Panc1 (cell line): ENCODE results near the gene DIS3L2. TPM values are rescaled to one million over a fixed set of nuclear protein-coding genes. Genes with fewer than 3 reads are reported as not detected.
A peak's percentile ranks its signal among the peaks of the same experiment; 100 is the strongest.

Source experiments
- ATAC-seq: fragments of 200-7000 bp; cut with Tn5 transposase; 2 replicates; pipeline ENCODE4 v1.9.1; 2020; ENCODE audit warnings: mild to moderate bottlenecking, moderate library complexity
- BruUV-seq: library from RNA; stranded (reverse); fragments of 400-500 nt; replicated peaks from 2 replicates; lab custom pipeline; 2021; lab: Mats Ljungman, UMichigan
- CTCF ChIA-PET: fragments of 300-600 bp; sonication (Branson Sonifier 250); formaldehyde crosslinking; loops from one replicate; lab custom pipeline; 2022; ENCODE audit warnings: antibody characterized with exemption; lab: Charles Lee
- POLR2A ChIA-PET: fragments of 300-600 bp; sonication (Branson Sonifier 250); formaldehyde crosslinking; loops from one replicate; lab custom pipeline; 2022; ENCODE audit warnings: antibody characterized with exemption; lab: Charles Lee
- DNase-seq: peaks from one replicate; pipeline ENCODE4 v3.0.0-alpha.2; 2010; ENCODE audit warnings: low read depth, low spot score
- H3K27ac ChIP-seq: 2 replicates; pipeline ENCODE4 v1.5.1; 2011; ENCODE audit warnings: mild to moderate bottlenecking, low read length, inconsistent platforms
- H3K27me3 ChIP-seq: fragments of 200-500 bp; sonication (Bioruptor generic); 2 replicates; pipeline ENCODE4 v1.6.0; 2014; ENCODE audit warnings: low read length, inconsistent platforms; ENCODE audit not compliant: control insufficient read depth, insufficient read depth
- H3K36me3 ChIP-seq: fragments of 200-500 bp; sonication (Bioruptor generic); 2 replicates; pipeline ENCODE4 v1.5.1; 2014; ENCODE audit warnings: inconsistent platforms, mild to moderate bottlenecking, low read length, moderate library complexity; ENCODE audit not compliant: control insufficient read depth, insufficient read depth
- H3K4me1 ChIP-seq: 2 replicates; pipeline ENCODE4 v1.5.1; 2011; ENCODE audit warnings: inconsistent platforms, mild to moderate bottlenecking, low read length, moderate library complexity; ENCODE audit not compliant: control insufficient read depth, insufficient read depth
- H3K4me3 ChIP-seq, 2 experiments: 2 replicates each; pipeline ENCODE4 v1.5.1; 2011 to 2012; ENCODE audit warnings: low read depth in 2 of 2, low read length in 2 of 2, mild to moderate bottlenecking in 2 of 2, inconsistent platforms in 1 of 2, moderate library complexity in 1 of 2
- H3K9me3 ChIP-seq: fragments of 200-500 bp; sonication (Bioruptor generic); 2 replicates; pipeline ENCODE4 v1.5.1; 2014; ENCODE audit warnings: low read depth, mild to moderate bottlenecking, inconsistent platforms, low read length, moderate library complexity; ENCODE audit not compliant: control insufficient read depth, insufficient read depth
- POLR2AphosphoS5 ChIP-seq: IDR thresholded peaks from 2 replicates; pipeline ENCODE4 v1.6.1; 2012; ENCODE audit warnings: mild to moderate bottlenecking, low read depth, low read length, moderate library complexity
- SIN3A ChIP-seq: IDR thresholded peaks from 2 replicates; pipeline ENCODE4 v1.6.1; 2012; ENCODE audit warnings: low read depth, mild to moderate bottlenecking, low read length, moderate library complexity, borderline replicate concordance; ENCODE audit not compliant: insufficient read depth
- TCF7L2 ChIP-seq: IDR thresholded peaks from 2 replicates; pipeline ENCODE4 v1.6.1; 2011; ENCODE audit warnings: mild to moderate bottlenecking, low read depth, low read length, inconsistent platforms
- in situ Hi-C: cut with HindIII; loops from 2 replicates; pipeline ENCODE4 v1.10.0; 2016; ENCODE audit warnings: low sequenced_read_pairs, low pct_unique_long_range_greater_than_20kb
- intact Hi-C: fragments of 100-400 bp; cut with micrococcal nuclease; formaldehyde crosslinking; loops from one replicate; pipeline ENCODE4 v1.10.0; 2022; ENCODE audit not compliant: unreplicated experiment
- total RNA-seq: library from RNA; stranded (reverse); gene quantifications from one replicate; pipeline ENCODE4 v1.2.1, GENCODE V29; 2021; ENCODE audit not compliant: unreplicated experiment
- TF ChIP-seq, protein P1 (sequence below): fragments of 450-650 bp; IDR thresholded peaks from 2 replicates; pipeline ENCODE4 v1.5.1; 2017; ENCODE audit warnings: mild to moderate bottlenecking
- TF ChIP-seq, protein P2 (sequence below), 2 experiments: IDR thresholded peaks; 2 replicates each; pipeline ENCODE4 v1.6.1; 2011 to 2012; ENCODE audit warnings: low read depth in 2 of 2, control low read depth in 1 of 2, low read length in 1 of 2, mild to moderate bottlenecking in 1 of 2, moderate library complexity in 1 of 2; ENCODE audit not compliant: insufficient read depth in 1 of 2

The DIS3L2 gene
- total RNA-seq, 1 experiment from 2014 or later, result 28.1 TPM

DNA sequence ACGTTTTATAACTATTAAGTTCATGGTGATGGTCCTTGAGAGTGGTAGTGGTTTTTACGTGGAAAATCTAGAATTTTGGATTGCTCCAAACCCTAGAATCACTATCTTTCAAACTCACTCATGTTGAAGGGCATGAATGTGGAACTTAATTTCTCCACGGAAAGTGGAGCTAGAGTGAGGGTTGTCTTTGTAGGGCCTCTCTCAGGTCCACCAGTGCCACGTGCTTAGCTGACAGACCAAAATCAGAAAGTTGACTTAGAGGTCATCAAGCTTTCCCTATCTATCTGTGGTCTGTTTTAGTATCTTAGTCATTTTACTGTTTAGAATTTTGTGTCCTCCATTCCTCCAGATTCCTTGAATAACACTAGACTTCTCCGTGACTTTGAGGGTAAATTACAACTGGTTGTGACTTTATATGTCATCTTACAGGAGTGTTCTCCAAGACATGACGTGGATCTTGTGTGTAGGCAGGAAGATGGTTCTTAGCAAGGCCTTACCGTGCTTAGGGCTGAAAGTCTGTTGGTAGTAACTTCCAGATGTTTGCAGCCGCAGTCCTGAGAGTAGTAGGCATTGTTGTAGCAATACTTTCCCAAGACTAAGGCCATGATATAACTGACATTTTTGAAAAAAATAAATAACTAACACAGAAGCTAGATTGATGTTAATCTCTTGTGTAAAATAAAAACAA, 26.8 kb downstream of the DIS3L2 start:
- ATAC-seq (no peak), DNase-seq (no peak)
- Histone ChIP-seq H3K4me3 (no peak overlapping the region), H3K27me3 (no peaks in the 10 kb centered on the region), H3K27ac (no peak overlapping the region), H3K36me3 (no peaks in the 10 kb centered on the region), H3K4me1 (peaks cover 8% of the 10 kb centered on the region; the same call in 1 of the 2 replicates), H3K9me3 (no peaks in the 10 kb centered on the region)
- BruUV-seq, result no TSS peak
- TF ChIP-seq SIN3A (no peak), POLR2AphosphoS5 (no peak), TCF7L2 (no peak)
- TF ChIP-seq, protein P1, sequence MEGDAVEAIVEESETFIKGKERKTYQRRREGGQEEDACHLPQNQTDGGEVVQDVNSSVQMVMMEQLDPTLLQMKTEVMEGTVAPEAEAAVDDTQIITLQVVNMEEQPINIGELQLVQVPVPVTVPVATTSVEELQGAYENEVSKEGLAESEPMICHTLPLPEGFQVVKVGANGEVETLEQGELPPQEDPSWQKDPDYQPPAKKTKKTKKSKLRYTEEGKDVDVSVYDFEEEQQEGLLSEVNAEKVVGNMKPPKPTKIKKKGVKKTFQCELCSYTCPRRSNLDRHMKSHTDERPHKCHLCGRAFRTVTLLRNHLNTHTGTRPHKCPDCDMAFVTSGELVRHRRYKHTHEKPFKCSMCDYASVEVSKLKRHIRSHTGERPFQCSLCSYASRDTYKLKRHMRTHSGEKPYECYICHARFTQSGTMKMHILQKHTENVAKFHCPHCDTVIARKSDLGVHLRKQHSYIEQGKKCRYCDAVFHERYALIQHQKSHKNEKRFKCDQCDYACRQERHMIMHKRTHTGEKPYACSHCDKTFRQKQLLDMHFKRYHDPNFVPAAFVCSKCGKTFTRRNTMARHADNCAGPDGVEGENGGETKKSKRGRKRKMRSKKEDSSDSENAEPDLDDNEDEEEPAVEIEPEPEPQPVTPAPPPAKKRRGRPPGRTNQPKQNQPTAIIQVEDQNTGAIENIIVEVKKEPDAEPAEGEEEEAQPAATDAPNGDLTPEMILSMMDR, result no peak
- TF ChIP-seq, protein P2, sequence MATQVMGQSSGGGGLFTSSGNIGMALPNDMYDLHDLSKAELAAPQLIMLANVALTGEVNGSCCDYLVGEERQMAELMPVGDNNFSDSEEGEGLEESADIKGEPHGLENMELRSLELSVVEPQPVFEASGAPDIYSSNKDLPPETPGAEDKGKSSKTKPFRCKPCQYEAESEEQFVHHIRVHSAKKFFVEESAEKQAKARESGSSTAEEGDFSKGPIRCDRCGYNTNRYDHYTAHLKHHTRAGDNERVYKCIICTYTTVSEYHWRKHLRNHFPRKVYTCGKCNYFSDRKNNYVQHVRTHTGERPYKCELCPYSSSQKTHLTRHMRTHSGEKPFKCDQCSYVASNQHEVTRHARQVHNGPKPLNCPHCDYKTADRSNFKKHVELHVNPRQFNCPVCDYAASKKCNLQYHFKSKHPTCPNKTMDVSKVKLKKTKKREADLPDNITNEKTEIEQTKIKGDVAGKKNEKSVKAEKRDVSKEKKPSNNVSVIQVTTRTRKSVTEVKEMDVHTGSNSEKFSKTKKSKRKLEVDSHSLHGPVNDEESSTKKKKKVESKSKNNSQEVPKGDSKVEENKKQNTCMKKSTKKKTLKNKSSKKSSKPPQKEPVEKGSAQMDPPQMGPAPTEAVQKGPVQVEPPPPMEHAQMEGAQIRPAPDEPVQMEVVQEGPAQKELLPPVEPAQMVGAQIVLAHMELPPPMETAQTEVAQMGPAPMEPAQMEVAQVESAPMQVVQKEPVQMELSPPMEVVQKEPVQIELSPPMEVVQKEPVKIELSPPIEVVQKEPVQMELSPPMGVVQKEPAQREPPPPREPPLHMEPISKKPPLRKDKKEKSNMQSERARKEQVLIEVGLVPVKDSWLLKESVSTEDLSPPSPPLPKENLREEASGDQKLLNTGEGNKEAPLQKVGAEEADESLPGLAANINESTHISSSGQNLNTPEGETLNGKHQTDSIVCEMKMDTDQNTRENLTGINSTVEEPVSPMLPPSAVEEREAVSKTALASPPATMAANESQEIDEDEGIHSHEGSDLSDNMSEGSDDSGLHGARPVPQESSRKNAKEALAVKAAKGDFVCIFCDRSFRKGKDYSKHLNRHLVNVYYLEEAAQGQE (IDR thresholded peaks at IDR 0.05; ENCODE audit: insufficient read depth in 1 of 2, low read depth in 2 of 2, low read length in 1 of 2), result no peak
- POLR2A ChIA-PET, result no interaction called here
- in situ Hi-C loops (no loop called here), intact Hi-C loops (no loop called here)
- CTCF ChIA-PET, result no interaction called here

DNA sequence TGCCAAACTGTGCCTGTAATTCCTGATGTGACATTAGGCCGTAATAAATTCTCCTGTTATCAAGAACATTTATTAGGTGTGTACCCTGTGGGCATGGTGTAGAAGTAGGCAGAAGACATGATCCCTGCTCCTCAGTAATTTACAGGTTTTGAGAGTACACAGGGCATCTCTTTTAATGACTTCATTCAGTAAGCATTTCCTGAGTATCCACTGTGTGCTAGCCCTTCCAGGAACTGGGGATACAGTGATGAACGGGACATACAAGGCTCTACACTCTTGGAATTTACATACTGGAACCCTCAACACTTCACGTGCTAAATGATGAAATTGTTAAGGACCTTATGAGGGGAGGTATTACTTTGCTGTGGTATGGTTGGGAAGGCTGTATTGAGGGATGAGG, 30.2 kb downstream of the DIS3L2 start:
- no TSS peak for BruUV-seq
- Histone ChIP-seq H3K4me3 (no peak overlapping the region), H3K4me1 (peaks cover 6% of the 10 kb centered on the region; the same call in 1 of the 2 replicates), H3K9me3 (no peaks in the 10 kb centered on the region), H3K36me3 (no peaks in the 10 kb centered on the region), H3K27ac (no peak overlapping the region), H3K27me3 (no peaks in the 10 kb centered on the region)
- DNase-seq, result no peak
- in situ Hi-C loops, result no loop called here
- peak; percentile 48; the same call in 1 of the 2 replicates for ATAC-seq
- intact Hi-C loops, result no loop called here
- ChIA-PET CTCF (no interaction called here), POLR2A (no interaction called here)
- TF ChIP-seq, protein P2 (IDR thresholded peaks at IDR 0.05; ENCODE audit: insufficient read depth in 1 of 2, low read depth in 2 of 2, low read length in 1 of 2), result no peak
- TF ChIP-seq POLR2AphosphoS5 (no peak), TCF7L2 (no peak)
